G401.6 (cell line): ENCODE measurements around the gene MOB2.

Experiments used
- FAIRE-seq: peaks from 2 replicates; lab custom pipeline; 2012; peaks lifted over from hg19 to GRCh38; lab: Jason Lieb, UNC

MOB2 gene

DNA sequence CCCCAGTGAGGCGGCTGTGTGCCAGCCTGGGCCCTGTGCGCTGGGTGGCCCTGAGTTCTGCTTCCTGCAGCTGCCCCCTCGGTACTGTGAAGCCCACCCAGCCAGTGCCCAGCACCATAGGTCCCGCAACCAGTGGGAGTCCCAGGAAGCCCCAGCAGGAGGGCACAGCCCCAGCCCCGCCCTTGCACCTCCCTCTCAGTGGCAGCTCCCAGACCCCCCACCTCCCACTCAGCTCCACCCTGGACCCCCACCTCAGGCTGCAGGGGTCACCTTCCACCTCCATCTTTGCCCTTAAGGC lies 30.9 kb downstream of the MOB2 start:
- FAIRE-seq, result no peak

DNA sequence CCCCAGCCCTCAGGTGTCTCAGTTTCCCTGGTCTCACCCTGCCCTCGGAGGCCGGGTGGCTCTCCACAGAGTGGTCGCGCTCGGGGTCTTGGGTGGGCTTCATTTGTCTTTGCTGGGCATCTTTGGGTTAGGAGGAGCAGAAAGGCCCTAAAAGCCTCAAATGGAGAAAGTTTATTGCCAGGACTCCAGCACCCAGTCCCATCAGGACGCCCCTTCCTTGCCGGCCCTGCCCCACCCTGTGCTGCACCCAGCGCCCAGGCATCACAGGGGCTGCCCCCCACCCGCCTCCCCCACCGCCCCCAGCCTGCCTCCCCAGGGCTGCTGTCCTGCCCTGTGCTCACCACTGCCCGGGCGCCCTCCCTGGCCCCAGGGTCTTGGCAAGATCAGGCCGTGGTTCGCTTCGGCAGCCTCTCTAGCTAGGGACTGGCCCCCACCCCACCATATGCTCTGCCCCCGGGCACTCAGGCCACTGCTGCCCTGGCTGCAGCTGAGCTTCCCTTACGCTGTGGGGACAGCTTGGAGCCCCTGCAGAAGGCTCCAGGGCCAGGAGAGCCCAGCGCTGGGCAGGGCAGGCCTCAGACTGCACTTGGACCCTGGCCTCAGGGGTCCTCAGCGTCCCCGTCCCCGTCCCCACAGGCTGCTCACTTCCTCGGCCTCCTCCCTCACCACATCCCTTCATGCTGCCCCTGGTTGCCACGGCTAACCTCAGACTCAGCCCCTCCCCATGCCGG lies 31.4 kb downstream of the MOB2 start:
- FAIRE-seq, result no peak

DNA sequence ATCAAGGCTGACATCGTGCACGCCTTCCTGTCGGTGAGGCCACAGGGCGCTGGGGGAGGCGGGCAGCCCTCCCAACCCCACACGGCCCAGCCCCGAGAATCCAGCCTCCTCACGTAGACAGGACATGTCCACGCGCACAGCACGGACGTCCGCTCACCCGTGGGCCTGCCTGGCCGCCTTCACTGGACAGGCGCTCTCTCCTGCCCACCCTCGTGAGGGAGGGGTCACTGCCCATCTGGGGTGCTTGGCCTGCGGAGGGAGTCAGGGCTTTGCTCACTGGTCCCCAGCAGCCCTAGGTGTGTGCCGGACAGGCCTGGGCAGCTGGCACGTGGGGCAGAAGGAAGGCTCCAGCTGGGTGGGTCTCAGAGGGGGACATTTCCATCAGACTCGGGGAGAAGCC lies 32.0 kb downstream of the MOB2 start:
- FAIRE-seq, result no peak

DNA sequence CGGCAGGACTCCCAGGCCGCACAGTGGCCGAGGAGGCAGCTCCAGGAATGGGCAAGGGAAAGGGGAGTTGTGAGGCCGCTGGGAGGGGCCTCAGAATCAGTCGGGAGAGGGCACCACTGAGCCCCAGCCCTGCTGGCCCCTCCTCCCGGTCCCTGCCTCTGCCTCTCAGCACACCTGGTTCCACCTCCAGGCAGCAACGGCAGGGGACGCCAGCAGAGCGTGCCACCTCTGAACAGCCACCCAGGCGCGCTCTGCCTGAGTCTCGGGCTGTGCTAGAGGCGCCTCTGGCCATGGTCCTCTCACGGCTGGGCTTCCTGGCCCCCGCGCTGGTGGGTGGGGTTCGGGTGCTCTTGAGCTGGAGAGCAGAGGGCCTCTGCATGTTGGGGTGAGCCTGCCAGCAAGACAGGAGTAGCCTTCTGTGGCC lies 33.0 kb downstream of the MOB2 start:
- no peak for FAIRE-seq

DNA sequence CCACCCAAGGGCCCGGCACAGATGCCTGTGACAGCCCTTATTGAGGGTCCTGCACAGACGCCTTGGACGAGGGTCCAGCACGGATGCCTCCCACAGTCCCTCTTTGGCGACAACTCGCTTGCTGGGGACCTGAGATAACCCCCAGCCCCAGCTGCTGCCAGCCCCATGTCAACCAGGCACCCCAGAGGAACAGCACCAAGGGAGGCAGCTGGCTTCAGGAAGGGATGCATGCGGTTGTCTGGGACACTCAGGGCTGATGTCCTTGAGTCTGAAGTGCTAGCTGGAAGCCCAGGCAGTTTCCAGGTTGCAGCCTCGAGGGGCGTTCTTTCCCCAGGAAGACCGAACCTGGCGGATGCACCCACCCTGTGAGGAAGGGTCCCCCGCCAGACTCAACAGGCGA lies 33.8 kb downstream of the MOB2 start:
- FAIRE-seq, result no peak

DNA sequence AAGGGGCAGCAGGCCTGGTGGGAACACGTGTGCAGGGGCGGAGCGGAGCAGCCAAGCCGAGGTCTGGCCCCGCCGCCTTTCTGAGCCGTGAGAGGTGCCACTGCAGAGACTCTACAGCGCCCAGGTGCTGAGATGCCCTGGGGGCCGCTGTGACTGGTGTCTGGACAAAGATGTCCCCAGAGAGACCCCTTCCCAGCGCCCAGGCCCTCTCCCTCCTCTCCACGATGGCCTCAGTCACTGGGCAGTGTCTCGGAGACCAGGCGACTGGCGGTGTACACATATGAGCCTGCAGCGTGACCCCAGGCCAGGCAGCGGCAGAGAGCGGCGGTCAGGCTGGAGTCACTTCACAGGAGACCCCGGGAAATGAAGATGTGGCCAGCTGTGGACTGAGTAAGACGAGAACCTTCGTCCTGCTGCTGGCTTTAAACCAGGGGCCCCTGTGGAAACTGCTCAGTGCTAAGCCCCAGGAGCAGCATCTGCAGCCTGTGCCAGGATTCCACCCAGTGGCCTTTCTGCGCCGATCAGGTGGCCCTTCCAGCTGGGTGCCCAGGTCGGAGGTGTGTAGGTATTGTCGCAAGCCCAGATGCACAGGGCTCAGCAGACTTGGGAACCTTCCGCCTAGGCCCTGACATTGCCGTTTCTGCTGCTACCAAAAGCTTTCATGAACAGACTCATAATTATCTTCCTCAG lies 34.7 kb downstream of the MOB2 start:
- no peak for FAIRE-seq

DNA sequence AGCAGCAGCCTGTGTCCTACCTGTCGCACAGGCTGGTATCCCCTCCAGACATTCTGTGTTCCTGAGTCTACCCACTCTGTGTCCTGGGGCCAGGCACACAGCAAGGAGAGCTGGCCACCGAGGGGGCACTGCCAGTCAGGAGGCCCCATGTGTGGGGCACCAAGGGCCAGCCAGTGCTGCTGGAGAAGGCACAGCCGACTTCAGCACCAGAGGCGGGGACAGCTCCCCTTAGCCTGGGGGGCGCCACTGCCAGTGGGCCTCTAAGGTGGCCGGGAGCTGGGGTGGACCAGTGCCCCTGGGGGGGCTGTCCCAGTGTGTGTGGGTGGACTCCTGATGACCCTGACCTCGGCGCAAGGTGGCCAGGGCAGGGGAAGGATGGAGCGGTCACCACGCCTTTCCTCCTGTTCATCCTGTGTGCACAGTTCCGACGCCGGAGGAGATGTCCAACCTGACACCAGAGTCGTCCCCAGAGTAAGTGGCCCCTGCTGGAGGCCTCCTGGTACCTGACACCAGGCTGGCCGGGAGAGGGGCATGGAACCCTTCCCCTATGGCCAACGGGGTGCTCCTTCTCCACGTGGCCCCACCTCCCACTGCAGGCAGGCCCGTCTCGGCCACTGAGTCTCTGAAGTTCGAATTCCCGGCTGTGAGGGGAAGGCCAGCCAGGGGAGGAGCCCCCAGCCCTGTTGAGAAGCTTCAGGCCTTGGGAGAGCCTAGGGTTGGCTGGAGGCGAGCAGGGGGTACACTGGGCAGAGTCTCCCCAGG lies 35.4 kb downstream of the MOB2 start:
- no peak for FAIRE-seq

DNA sequence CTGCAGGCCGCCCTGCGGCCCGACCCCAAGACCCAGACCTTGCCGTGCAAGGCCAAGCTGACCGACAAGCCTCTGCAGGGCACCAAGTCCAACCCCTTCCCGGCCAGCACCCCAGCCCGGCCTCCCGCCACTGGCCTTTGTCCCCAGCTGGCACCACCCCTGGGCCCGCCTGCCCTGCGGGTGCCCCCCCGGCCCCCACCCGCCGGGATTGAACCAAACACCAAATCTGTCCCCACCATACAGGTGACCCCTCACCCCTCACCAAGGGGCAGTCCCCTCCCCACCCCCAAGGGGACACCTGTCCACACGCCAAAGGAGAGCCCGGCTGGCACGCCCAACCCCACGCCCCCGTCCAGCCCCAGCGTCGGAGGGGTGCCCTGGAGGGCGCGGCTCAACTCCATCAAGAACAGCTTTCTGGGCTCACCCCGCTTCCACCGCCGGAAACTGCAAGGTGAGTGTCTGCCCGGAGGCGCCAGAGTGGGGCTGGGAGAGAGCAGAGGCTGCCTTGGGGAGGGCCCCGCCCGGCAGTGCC lies 36.2 kb downstream of the MOB2 start:
- no peak for FAIRE-seq

DNA sequence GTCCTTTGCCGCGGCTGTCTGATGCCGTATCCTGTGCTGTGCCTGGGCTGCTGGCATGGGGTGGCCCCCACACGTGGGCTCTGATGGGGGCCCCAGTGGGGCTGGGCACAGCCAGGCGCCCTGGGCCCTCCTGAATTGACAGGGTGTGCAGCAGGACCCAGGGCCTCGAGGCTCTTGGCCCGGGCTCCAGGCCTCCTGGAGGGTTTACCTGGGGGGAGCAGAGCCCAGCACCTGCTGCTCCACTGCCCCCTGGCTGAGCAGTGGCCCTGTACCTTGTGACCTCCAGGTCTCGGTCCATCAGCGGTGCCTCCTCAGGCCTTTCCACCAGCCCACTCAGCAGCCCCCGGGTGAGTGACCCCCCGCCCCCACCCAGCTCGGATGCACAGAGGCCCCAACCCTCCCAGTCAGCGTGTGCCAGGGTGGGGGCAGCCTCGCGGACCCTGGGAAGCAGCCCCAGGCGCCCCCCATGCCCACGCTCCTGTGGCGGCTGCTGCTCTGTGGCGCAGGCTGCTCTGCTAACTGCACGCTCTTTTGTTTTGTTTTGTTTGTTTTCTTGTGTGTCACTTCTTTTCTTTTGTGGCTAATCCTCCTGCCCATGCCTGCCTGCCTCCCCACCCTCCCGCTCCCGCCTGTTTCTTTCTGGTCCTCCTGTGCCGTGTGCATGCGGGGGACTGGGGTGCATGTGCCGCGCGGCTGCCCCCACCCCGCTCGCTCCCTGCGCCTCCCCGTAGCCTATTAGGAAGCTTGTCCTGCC lies 36.9 kb downstream of the MOB2 start:
- no peak for FAIRE-seq

DNA sequence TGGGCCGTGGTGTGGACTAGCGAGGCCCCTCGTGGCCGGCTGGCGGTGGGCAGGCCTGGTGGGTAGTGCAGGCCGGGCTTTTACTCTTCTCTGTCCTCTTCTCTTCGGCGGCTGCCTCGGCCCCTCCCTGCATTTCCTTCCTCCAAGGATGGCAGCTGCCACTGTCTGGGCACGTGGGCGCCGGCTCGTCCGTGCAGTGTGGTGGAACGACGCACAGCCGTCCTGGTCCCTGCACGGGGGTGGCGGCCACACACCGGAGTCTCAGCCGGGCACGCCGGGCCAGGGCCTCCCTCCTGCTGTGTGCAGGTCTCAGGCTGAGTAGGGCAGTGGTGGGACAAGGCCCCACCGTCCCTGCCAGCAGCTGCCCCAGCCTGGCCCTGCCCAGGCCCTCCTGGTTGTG lies 37.7 kb downstream of the MOB2 start:
- no peak for FAIRE-seq

DNA sequence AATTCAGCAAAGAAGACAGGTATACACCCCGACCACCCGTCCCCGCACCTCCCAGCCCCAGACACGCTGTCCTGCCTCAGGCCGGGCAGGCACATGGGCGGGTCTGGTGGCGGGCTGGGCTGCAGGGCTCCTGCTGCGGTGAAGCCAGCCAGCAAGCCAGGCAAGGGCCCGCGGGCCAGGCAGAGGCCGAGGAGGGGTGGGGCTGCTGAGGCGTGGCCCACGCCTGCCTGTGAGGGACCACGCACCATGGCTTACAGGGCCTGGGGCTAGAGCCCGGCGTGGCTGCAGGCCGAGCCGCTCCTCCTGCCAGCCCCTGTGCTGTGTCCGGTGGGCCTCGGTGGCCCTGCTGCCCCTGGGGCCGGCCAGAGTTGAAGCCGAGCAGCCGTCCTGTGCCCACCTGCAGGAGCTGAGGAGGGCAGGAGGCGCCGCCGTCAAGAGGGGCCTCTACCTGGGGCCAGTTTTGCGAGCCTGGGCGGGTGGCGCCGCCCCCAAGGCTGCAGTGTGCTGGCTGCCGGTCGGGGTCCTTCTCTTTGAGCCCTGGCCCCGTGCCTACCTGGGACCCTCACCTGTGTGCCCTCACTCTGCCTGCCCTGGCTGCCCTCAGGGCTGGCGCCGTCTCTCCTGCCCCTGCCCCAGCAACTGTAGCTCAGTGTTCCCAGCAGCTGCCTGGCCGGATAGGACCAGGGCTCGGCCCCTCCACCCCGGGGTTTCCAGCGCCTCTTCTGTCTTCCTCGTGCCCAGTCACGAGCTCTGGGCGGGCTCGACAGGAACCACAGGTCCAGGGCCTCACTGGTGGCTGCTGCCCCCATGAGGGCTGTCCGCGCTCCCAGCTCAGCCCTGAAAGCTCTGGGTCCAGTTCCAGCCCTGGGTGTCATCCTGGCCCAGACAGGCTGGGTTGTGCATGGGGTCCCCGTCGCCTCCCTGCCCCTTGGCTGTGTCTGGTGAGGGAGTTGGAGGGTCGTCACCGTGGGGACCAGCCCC lies 38.4 kb downstream of the MOB2 start:
- FAIRE-seq, result no peak

DNA sequence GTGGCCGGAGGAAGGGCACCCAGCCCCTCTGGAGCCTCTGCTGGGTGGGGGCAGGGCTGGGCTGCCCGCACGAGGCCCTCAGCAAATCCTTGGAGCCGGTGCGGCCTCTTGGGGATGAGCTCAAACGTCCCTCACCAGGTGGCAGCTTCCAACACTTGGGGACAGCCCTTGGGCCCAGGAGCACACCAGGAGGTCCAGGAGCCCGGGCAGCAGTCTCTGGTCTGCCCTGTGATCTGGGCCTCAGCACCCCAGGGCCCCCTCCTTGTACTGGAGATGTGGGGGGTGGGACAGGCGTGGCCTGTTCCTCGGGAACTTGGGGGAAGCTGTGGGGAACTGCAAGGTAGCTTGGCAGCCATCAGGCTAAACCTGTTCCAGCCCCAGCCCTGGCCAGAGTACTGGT lies 40.0 kb downstream of the MOB2 start:
- FAIRE-seq, result no peak

DNA sequence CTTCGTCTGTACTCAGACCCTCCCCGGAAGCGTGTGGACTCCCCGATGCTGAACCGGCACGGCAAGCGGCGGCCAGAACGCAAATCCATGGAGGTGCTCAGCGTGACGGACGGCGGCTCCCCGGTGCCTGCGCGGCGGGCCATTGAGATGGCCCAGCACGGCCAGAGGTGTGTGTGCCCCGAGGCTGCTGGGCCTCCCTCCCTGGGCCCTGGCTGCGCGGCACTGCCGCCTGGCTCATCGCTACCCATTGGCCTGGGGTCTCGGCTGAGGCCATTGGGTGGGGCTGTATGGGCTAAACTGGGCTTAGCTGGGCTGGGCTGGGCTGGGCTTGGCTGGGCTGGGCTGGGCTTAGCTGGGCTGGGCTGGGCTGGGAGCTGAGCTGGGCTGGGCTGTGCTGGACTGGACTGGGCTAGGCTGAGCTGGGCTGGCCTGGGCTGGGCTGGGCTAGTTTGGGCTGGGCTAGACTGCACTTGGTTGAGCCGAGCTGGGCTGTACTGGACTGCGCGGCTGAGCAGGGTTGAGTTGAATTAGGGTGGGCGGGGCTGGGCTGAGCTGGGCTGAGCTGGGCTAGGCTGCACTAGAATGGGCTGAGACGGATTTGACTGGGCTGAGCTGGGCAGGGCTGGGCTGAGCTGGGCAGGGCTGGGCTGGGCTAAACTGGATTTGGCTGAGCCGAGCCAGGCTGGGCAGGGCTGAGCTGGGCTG lies 40.7 kb downstream of the MOB2 start:
- FAIRE-seq, result no peak

DNA sequence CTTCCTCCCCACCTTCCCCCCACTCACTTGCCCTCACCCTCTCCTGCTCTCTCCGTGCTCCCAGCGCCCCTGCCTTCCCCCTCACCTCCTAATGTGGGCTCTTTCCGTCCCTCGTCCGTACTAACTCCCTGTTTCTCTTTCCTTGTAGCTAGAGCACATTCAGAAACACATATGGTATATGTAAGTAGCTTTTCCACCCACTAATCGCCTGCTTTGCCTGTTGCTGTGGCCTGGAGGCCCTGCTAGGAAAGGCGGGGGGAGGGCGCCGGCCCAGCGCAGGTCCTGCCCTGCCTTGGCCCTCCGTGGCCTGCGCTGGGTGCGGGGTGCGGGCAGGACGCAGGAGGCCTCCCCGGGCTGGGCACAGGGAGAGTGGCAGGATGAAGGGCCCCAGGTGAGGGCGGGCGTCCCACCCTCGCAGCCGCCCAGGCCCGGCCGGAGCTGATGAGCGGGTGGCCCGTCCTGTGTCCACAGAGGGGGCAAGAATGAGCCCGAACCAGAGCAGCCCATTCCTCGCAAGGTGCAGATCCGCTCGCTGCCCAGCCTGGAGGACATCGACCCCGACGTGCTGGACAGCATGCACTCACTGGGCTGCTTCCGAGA lies 41.7 kb downstream of the MOB2 start:
- no peak for FAIRE-seq

DNA sequence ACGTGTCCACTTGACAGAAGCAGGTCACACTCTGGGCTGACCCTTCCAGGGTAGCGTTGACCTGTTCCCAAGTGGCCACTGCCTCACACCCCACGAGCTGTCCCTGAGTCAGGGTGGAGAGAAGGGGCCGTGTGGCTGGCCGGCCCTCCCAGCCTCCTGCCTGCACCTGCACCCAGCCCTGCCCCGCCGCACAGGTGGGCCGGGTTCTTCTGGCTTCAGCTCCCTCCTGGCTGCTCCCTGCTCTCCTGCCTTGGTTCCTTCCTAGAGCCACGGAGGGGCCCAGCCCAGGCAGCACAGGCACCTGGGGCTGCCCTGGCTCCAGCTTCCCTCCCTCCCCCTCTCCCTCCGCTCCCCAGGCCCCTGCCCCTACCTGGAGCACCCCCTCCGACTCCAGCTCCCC lies 42.3 kb downstream of the MOB2 start:
- no peak for FAIRE-seq

DNA sequence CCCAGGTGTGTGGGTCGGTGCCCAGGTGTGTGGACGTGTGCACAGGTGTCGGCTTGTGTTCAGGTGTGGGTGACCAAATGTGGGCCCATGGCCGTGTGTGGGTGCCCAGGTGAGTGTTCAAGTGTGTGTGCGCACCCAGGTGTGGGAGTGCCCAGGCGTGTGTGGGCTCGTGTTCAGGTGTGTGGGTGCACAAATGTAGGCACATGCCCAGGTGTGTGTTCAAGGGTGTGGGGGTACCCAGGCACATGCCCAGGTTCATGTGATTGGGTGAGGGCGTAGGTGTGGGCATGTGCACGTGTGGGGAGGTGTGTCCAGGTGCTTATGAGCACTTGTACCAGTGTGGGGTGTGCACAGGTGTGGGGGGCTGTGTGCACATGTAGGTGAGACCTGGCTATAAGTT lies 42.8 kb downstream of the MOB2 start:
- FAIRE-seq, result no peak

DNA sequence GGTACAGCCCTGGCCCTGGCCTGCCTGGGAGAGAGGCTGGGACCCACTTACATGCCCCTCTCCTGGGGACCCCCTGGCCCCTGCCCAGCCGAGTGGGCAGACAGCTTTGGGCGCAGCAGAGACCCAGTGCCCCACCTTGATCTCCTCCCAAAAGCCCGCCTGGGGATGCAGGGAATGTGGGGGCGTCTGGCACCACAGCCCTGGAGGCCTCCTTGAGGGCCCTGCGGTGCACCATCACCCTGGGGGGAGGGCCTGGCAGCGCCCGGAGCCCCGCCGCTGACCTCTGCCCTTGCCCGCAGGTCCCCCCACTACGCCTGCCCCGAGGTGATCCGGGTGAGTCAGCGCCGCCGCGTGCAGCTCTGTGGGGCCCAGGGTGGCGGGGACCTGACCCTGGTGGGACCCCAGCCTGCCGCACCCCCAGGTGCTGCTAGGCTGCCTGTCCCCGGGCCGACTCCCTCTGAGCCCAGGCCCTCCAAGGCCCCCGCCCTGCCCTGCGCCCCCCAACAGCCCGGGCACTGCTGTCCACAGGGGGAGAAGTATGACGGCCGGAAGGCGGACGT lies 43.7 kb downstream of the MOB2 start:
- FAIRE-seq, result no peak

DNA sequence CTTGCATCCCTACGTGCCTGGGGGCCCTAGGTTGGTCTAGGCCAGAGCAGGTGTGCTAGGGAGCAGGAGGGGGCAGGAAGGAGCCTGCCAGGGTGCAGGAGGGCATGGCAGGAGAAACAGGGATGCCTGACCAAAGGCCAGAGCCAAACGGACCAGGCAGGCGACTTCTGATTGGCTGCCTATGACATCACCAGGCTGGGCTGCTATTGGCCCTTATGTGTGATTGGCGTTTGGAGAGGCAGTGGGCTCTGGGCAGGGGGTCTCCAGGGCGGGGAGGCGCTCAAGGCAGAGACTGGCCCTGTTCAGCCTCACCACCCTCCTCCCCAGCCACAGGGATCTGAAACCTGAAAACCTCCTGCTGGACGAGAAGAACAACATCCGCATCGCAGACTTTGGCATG lies 44.4 kb downstream of the MOB2 start:
- no peak for FAIRE-seq

DNA sequence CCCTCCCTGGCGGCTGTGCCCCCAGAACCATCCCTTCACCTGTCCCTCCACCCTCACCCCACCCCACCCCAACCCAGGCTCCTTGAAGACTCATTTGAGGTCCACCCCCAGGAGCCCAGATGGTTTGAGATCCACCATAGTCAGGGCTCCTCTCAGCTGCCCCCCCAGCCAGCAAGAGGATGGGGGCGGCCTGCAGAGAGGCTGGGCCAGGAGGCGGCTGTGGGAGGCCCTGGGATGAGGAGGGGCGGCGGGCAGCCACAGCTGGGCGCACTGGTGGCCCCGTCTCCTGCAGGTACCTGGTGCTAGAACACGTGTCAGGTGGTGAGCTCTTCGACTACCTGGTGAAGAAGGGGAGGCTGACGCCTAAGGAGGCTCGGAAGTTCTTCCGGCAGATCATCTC lies 46.1 kb downstream of the MOB2 start:
- FAIRE-seq, result no peak

DNA sequence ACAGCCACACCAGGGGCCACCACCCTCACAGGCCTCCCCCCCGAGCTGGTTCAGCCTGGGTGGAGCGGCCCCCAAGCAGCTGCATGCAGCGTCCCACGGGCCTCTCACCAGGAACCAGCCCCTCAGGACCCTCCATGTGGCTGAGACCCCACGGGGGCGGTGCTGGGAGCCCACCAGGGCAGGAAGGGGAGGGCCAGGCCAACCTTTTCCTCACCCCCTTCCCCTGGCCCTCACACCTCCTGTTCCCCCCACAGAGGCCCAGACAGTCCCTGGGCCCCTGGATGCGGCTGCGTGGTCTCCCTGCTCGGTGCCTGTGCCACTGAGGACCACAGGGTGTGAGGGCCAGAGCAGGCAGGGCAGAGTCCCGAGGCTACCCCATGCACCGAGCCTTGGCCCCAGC lies 46.5 kb downstream of the MOB2 start:
- FAIRE-seq, result no peak
